H1 (cell line): ENCODE results near the gene CROCC2. TPM values are rescaled to one million over a fixed set of nuclear protein-coding genes. Genes with fewer than 3 reads are reported as not detected.

Experiments used
- CTCF ChIA-PET: fragments of 300-600 bp; sonication (Branson Sonifier 250); formaldehyde crosslinking; loops from one replicate; lab custom pipeline; 2021; ENCODE audit not compliant: partially characterized antibody; lab: Charles Lee
- POLR2A ChIA-PET: fragments of 300-600 bp; sonication (Branson Sonifier 250); formaldehyde crosslinking; loops from one replicate; lab custom pipeline; 2021; ENCODE audit warnings: inconsistent platforms; ENCODE audit not compliant: partially characterized antibody; lab: Charles Lee
- DNase-seq, 2 experiments: peaks; one replicate each; pipeline versions ENCODE4 v3.0.0 to v3.0.0-alpha.2; 2010 to 2022; ENCODE audit warnings: low spot score in 2 of 2, low read depth in 1 of 2, mixed read lengths in 1 of 2
- FAIRE-seq: peaks from 2 replicates; lab custom pipeline; 2011; peaks lifted over from hg19 to GRCh38; lab: Jason Lieb, UNC
- H2AFZ ChIP-seq: 2 replicates; pipeline ENCODE4 v1.8.1; 2012; ENCODE audit warnings: low read length, inconsistent platforms
- H2AK5ac ChIP-seq: 2 replicates; pipeline ENCODE4 v1.6.1; 2013; ENCODE audit warnings: low read depth, low read length
- H2BK120ac ChIP-seq: replicated peaks from 2 replicates; pipeline ENCODE3; 2013; ENCODE audit warnings: low read depth, low read length, inconsistent platforms
- H2BK12ac ChIP-seq: 2 replicates; pipeline ENCODE4 v1.6.1; 2013; ENCODE audit warnings: low read depth, low read length
- H2BK15ac ChIP-seq: 2 replicates; pipeline ENCODE4 v1.6.1; 2013; ENCODE audit warnings: low read length
- H2BK20ac ChIP-seq: 2 replicates; pipeline ENCODE4 v1.6.1; 2013; ENCODE audit warnings: low read length
- H2BK5ac ChIP-seq: 2 replicates; pipeline ENCODE4 v1.6.1; 2013; ENCODE audit warnings: low read depth, low read length
- H3K14ac ChIP-seq: 2 replicates; pipeline ENCODE4 v1.6.1; 2013; ENCODE audit warnings: inconsistent platforms; ENCODE audit not compliant: insufficient read length
- H3K18ac ChIP-seq: 2 replicates; pipeline ENCODE4 v1.6.1; 2013; ENCODE audit warnings: low read length; ENCODE audit errors: extremely low read depth
- H3K23ac ChIP-seq: 2 replicates; pipeline ENCODE4 v1.6.1; 2013; ENCODE audit warnings: inconsistent platforms; ENCODE audit not compliant: insufficient read length
- H3K23me2 ChIP-seq: 2 replicates; pipeline ENCODE4 v1.6.1; 2013; ENCODE audit warnings: low read depth, low read length
- H3K27ac ChIP-seq: 2 replicates; pipeline ENCODE4 v1.6.1; 2011; ENCODE audit warnings: low read depth, low read length, inconsistent platforms
- H3K27me3 ChIP-seq, 4 experiments: replicated peaks in 1 of 4; 1 replicate in 1 of 4; 2 replicates in 3 of 4; pipeline versions ENCODE4 v1.6.1 to v1.8.1; 2011 to 2013; ENCODE audit warnings: low read length in 3 of 4, mild to moderate bottlenecking in 3 of 4, inconsistent platforms in 2 of 4, mixed read lengths in 2 of 4, moderate library complexity in 1 of 4; ENCODE audit not compliant: control insufficient read depth in 3 of 4, insufficient read depth in 3 of 4; ENCODE audit errors: extremely low read depth in 1 of 4
- H3K36me3 ChIP-seq, 4 experiments: 2 replicates each; pipeline versions ENCODE4 v1.6.1 to v1.8.1; 2011 to 2013; ENCODE audit warnings: mild to moderate bottlenecking in 4 of 4, low read length in 3 of 4, moderate library complexity in 2 of 4, control low read depth in 1 of 4, inconsistent platforms in 1 of 4; ENCODE audit not compliant: insufficient read depth in 4 of 4, control insufficient read depth in 2 of 4
- H3K4ac ChIP-seq: replicated peaks from 2 replicates; pipeline ENCODE3; 2013; ENCODE audit warnings: low read length, low read depth, mixed read lengths, inconsistent platforms; ENCODE audit not compliant: insufficient read length
- H3K4me1 ChIP-seq, 4 experiments: replicated peaks in 1 of 4; 1 replicate in 1 of 4; 2 replicates in 3 of 4; pipeline versions ENCODE4 v1.6.1 to v1.8.1; 2011 to 2013; ENCODE audit warnings: low read length in 3 of 4, inconsistent platforms in 2 of 4, mixed read lengths in 1 of 4; ENCODE audit not compliant: insufficient read depth in 4 of 4, control insufficient read depth in 3 of 4
- H3K4me2 ChIP-seq, 2 experiments: 2 replicates each; pipeline versions ENCODE4 v1.6.1 to v1.8.1; 2011 to 2013; ENCODE audit warnings: low read depth in 2 of 2, low read length in 2 of 2, control low read depth in 1 of 2, inconsistent platforms in 1 of 2, mild to moderate bottlenecking in 1 of 2; ENCODE audit not compliant: insufficient read depth in 1 of 2
- H3K4me3 ChIP-seq, 4 experiments: fragments of 200-600, 300-600 bp in 1 of 4; sonication (generic), shearing (Covaris generic), sonication (Bioruptor Twin) in 1 of 4; 2 replicates each; pipeline versions ENCODE4 v1.5.1 to v1.8.1; 2011 to 2016; ENCODE audit warnings: low read length in 4 of 4, low read depth in 3 of 4, control low read depth in 2 of 4, inconsistent platforms in 2 of 4, mild to moderate bottlenecking in 2 of 4, mixed read lengths in 1 of 4, moderate library complexity in 1 of 4; ENCODE audit not compliant: insufficient read depth in 2 of 4; ENCODE audit errors: extremely low read depth in 1 of 4
- H3K56ac ChIP-seq: replicated peaks from 2 replicates; pipeline ENCODE3; 2013; ENCODE audit warnings: low read depth, mild to moderate bottlenecking, mixed read lengths, low read length, inconsistent platforms; ENCODE audit not compliant: insufficient read length
- H3K79me1 ChIP-seq: 2 replicates; pipeline ENCODE4 v1.6.1; 2013; ENCODE audit warnings: low read depth, low read length, control low read depth
- H3K79me2 ChIP-seq, 2 experiments: 2 replicates each; pipeline versions ENCODE4 v1.6.1 to v1.8.1; 2012 to 2013; ENCODE audit warnings: low read length in 2 of 2, mild to moderate bottlenecking in 2 of 2, inconsistent platforms in 1 of 2; ENCODE audit not compliant: insufficient read depth in 2 of 2, control insufficient read depth in 1 of 2
- H3K9ac ChIP-seq, 4 experiments: replicated peaks in 1 of 4; 1 replicate in 1 of 4; 2 replicates in 3 of 4; pipeline versions ENCODE4 v1.6.1 to v1.8.1; 2011 to 2013; ENCODE audit warnings: low read depth in 3 of 4, low read length in 3 of 4, control low read depth in 2 of 4, mild to moderate bottlenecking in 2 of 4, moderate library complexity in 2 of 4, inconsistent platforms in 1 of 4; ENCODE audit errors: extremely low read depth in 1 of 4
- H3K9me3 ChIP-seq, 2 experiments: 2 replicates each; pipeline versions ENCODE4 v1.6.1 to v1.8.1; 2012 to 2013; ENCODE audit warnings: mild to moderate bottlenecking in 2 of 2, moderate library complexity in 2 of 2, control low read depth in 1 of 2, inconsistent platforms in 1 of 2, low read depth in 1 of 2, low read length in 1 of 2, mixed read lengths in 1 of 2; ENCODE audit not compliant: insufficient read depth in 2 of 2
- H4K20me1 ChIP-seq, 2 experiments: replicated peaks in 1 of 2; 2 replicates each; pipeline versions ENCODE3 to v1.8.1; 2011 to 2013; ENCODE audit warnings: inconsistent platforms in 2 of 2, low read length in 2 of 2, mild to moderate bottlenecking in 1 of 2; ENCODE audit not compliant: insufficient read depth in 2 of 2, control insufficient read depth in 1 of 2
- H4K5ac ChIP-seq: 2 replicates; pipeline ENCODE4 v1.6.1; 2013; ENCODE audit warnings: low read length, low read depth, mixed read lengths, inconsistent platforms; ENCODE audit not compliant: insufficient read length
- H4K8ac ChIP-seq: 2 replicates; pipeline ENCODE4 v1.8.0; 2013; ENCODE audit warnings: mild to moderate bottlenecking, moderate library complexity, low read length, inconsistent platforms; ENCODE audit not compliant: insufficient read depth; ENCODE audit errors: extremely low read depth
- H4K91ac ChIP-seq: replicated peaks from 2 replicates; pipeline ENCODE3; 2013; ENCODE audit warnings: low read length, mixed read lengths, inconsistent platforms; ENCODE audit not compliant: insufficient read length
- ATF3 ChIP-seq: IDR thresholded peaks from 2 replicates; pipeline ENCODE4 v1.6.1; 2011; ENCODE audit warnings: low read depth, mild to moderate bottlenecking, low read length; ENCODE audit not compliant: insufficient read depth
- CEBPB ChIP-seq: IDR thresholded peaks from 2 replicates; pipeline ENCODE4 v1.6.1; 2012; ENCODE audit warnings: low read depth, low read length
- CHD2 ChIP-seq: IDR thresholded peaks from 2 replicates; pipeline ENCODE4 v1.6.1; 2012; ENCODE audit warnings: low read length, improper control_type of control experiment
- CTCF ChIP-seq, 3 experiments: IDR thresholded peaks; 1 replicate in 2 of 3; 2 replicates in 1 of 3; pipeline versions ENCODE4 v1.5.1 to v1.6.1; 2011; ENCODE audit warnings: low read length in 3 of 3, mild to moderate bottlenecking in 3 of 3, inconsistent platforms in 2 of 3, low read depth in 1 of 3, moderate library complexity in 1 of 3; ENCODE audit not compliant: insufficient read depth in 1 of 3; ENCODE audit errors: control extremely low read depth in 1 of 3
- JUN ChIP-seq: IDR thresholded peaks from 2 replicates; pipeline ENCODE4 v1.6.1; 2011; ENCODE audit warnings: low read depth, mild to moderate bottlenecking, improper control_type of control experiment, low read length
- MAX ChIP-seq: IDR thresholded peaks from 2 replicates; pipeline ENCODE4 v1.6.1; 2012; ENCODE audit warnings: inconsistent platforms
- POU5F1 ChIP-seq: IDR thresholded peaks from 2 replicates; pipeline ENCODE4 v1.6.1; 2011; ENCODE audit warnings: low read depth, mild to moderate bottlenecking, low read length, moderate library complexity
- RAD21 ChIP-seq, 2 experiments: IDR thresholded peaks in 1 of 2; conservative IDR thresholded peaks in 1 of 2; 2 replicates each; pipeline ENCODE4 v1.6.1; 2011; ENCODE audit warnings: low read depth in 2 of 2, low read length in 2 of 2, improper control_type of control experiment in 1 of 2, inconsistent platforms in 1 of 2, mild to moderate bottlenecking in 1 of 2, moderate library complexity in 1 of 2
- RFX5 ChIP-seq: IDR thresholded peaks from 2 replicates; pipeline ENCODE4 v1.6.1; 2011; ENCODE audit warnings: low read depth, low read length, improper control_type of control experiment, borderline replicate concordance
- YY1 ChIP-seq: IDR thresholded peaks from 2 replicates; pipeline ENCODE4 v1.6.1; 2011; ENCODE audit warnings: low read depth, mild to moderate bottlenecking, low read length
- ZNF274 ChIP-seq: IDR thresholded peaks from 2 replicates; pipeline ENCODE4 v1.7.0; 2012; ENCODE audit warnings: low read length, borderline replicate concordance; ENCODE audit errors: extremely low read depth
- WGBS, 2 experiments: shearing (Covaris generic) in 1 of 2; methylation state at CpG; one replicate each; pipeline versions ENCODE4 v1.1.6 to v1.1.7; 2013 to 2015; ENCODE audit warnings: low lambda C conversion rate in 2 of 2, mixed read lengths in 2 of 2, inconsistent platforms in 1 of 2, low coverage in 1 of 2, missing lambda C conversion rate in 1 of 2; ENCODE audit not compliant: insufficient replicate concordance in 2 of 2, insufficient coverage in 1 of 2, insufficient read length in 1 of 2; ENCODE audit errors: extremely low coverage in 1 of 2, missing lambda C conversion rate in 1 of 2; 5-methylcytosine and 5-hydroxymethylcytosine counted together
- polyA plus RNA-seq, 7 experiments: library from polyadenylated mRNA; depleted of rRNA in 3 of 7; stranded (reverse) in 5 of 7; unstranded in 2 of 7; fragments of >200 nt in 5 of 7; fragments of 200-250 nt in 2 of 7; gene quantifications; 1 replicate in 5 of 7; 2 replicates in 1 of 7; 4 replicates in 1 of 7; pipeline versions ENCODE4 v1.2.1 to v1.2.3, GENCODE V29; 2011 to 2013; ENCODE audit warnings: missing spikeins in 2 of 7, mixed read lengths in 2 of 7
- total RNA-seq: library from RNA; stranded (reverse); fragmentation: NEBNext Ultra II Directional; extraction: Animal tissue kit (Norgen Biotek cat#: 25700); gene quantifications from 2 replicates; pipeline ENCODE4 v1.2.1, GENCODE V29; 2021

Gene CROCC2
- total and polyA plus RNA-seq, 2 of the 8 experiments (the other 6 are each of a cell fraction or from before 2014, with no cell fraction given): not detected

GRCh38 chr2:240864475-240864874, 41.7 kb upstream of the CROCC2 start:
- FAIRE-seq: no peak
- CTCF ChIA-PET: interaction anchor here (0.6 to 3.4 kb wide), 3 partner anchors 9 to 236 kb away, joined by 3 to 13 read pairs (median 7); no protein-coding TSS in a partner anchor
- H3K79me2 ChIP-seq: no peaks in the 10 kb centered on the region
- no peaks in the 10 kb centered on the region for H3K36me3 ChIP-seq
- H3K18ac ChIP-seq: no peak overlapping the region
- H4K8ac ChIP-seq: no peak overlapping the region
- no peak overlapping the region for H2BK20ac ChIP-seq
- H4K20me1 ChIP-seq: no peaks in the 10 kb centered on the region
- no peak overlapping the region for H3K9ac ChIP-seq
- H4K5ac ChIP-seq: no peak overlapping the region
- no peaks in the 10 kb centered on the region for H3K27me3 ChIP-seq
- H3K23ac ChIP-seq: no peak overlapping the region
- H2BK15ac ChIP-seq: no peak overlapping the region
- no peak overlapping the region for H3K4me2 ChIP-seq
- no peak overlapping the region for H2BK5ac ChIP-seq
- H3K9me3 ChIP-seq: no peaks in the 10 kb centered on the region
- no peaks in the 10 kb centered on the region for H3K4me1 ChIP-seq
- no peak overlapping the region for H3K4me3 ChIP-seq
- H2BK120ac ChIP-seq: no peak overlapping the region
- POLR2A ChIA-PET: no interaction called here
- H2BK12ac ChIP-seq: no peak overlapping the region
- H3K56ac ChIP-seq: no peak overlapping the region
- H2AFZ ChIP-seq: no peak overlapping the region
- no peak for DNase-seq
- H3K4ac ChIP-seq: no peak overlapping the region
- H3K23me2 ChIP-seq: no peaks in the 10 kb centered on the region
- 88% methylated on average over 3 of the region's 3 CpGs; no CpG with 5 or more reads in 1 of the 2 experiments for WGBS, 2 experiments
- no peak overlapping the region for H3K27ac ChIP-seq
- H2AK5ac ChIP-seq: no peak overlapping the region
- no peaks in the 10 kb centered on the region for H3K79me1 ChIP-seq
- H4K91ac ChIP-seq: no peak overlapping the region
- H3K14ac ChIP-seq: no peak overlapping the region
- TF ChIP-seq CHD2 (no peak), MAX (no peak), ATF3 (no peak), POU5F1 (no peak), JUN (no peak), RFX5 (no peak), CEBPB (no peak), YY1 (no peak), CTCF (IDR thresholded peaks at IDR 0.05; ENCODE audit: control extremely low read depth in 1 of 3, insufficient read depth in 1 of 3, low read depth in 1 of 3, low read length in 3 of 3) (no peak), RAD21 (IDR thresholded peaks at IDR 0.05 in 1 of 2, conservative IDR thresholded peaks at IDR 0.05 in 1 of 2; ENCODE audit: low read depth in 2 of 2, low read length in 2 of 2) (no peak), ZNF274 (no peak)
